ENCODE measurements around the gene CRYBG3. TPM values are rescaled to one million over a fixed set of nuclear protein-coding genes. Genes with fewer than 3 reads are reported as not detected.

The CRYBG3 gene
- total and polyA plus RNA-seq, 2 donors from 2014 or later, result 3.1 to 20.7 TPM

- Histone ChIP-seq H3K36me3 (ENCODE audit: control insufficient read depth in 2 of 3, insufficient read depth in 3 of 3, low read length in 3 of 3) (peaks cover 2 to 17% (median 16%) of the 10 kb centered on the region in 3 donors), H3K27ac (ENCODE audit: low read depth in 2 of 2, low read length in 2 of 2) (no peak overlapping the region), H3K4me3 (ENCODE audit: low read length in 3 of 3) (no peak overlapping the region), H3K4me1 (ENCODE audit: control insufficient read depth in 2 of 3, insufficient read depth in 2 of 3, low read depth in 1 of 3, low read length in 3 of 3) (peaks cover 0 to 8% (median 0%) of the 10 kb centered on the region in 3 donors), H3K9ac (ENCODE audit: low read length in 3 of 3) (no peak overlapping the region), H3K9me3 (ENCODE audit: control insufficient read depth in 2 of 3, insufficient read depth in 1 of 3, low read length in 3 of 3) (no peaks in the 10 kb centered on the region), H3K27me3 (ENCODE audit: control insufficient read depth, insufficient read depth, low read length) (no peaks in the 10 kb centered on the region)
- TF ChIP-seq CTCF (IDR thresholded peaks at IDR 0.05; ENCODE audit: borderline replicate concordance, extremely low read depth, insufficient read depth), result no peak
- DNase-seq, result no peak
- FAIRE-seq, result no peak
- intact Hi-C loops (cut with DNase I), result no loop called here
Measured at GRCh38 chr3:97954228-97954827, 132.5 kb downstream of the CRYBG3 start.

GRCh38 chr3:97956051-97956450 is 134.2 kb downstream of the CRYBG3 start:
- Histone ChIP-seq H3K36me3 (ENCODE audit: control insufficient read depth in 2 of 3, insufficient read depth in 3 of 3, low read length in 3 of 3) (peaks cover 2 to 10% (median 8%) of the 10 kb centered on the region in 3 donors), H3K4me1 (ENCODE audit: control insufficient read depth in 2 of 3, insufficient read depth in 2 of 3, low read depth in 1 of 3, low read length in 3 of 3) (peaks cover 0 to 8% (median 0%) of the 10 kb centered on the region in 3 donors), H3K4me3 (ENCODE audit: low read length in 3 of 3) (no peak overlapping the region), H3K27ac (ENCODE audit: low read depth in 2 of 2, low read length in 2 of 2) (no peak overlapping the region), H3K9me3 (ENCODE audit: control insufficient read depth in 2 of 3, insufficient read depth in 1 of 3, low read length in 3 of 3) (no peaks in the 10 kb centered on the region), H3K9ac (ENCODE audit: low read length in 3 of 3) (no peak overlapping the region), H3K27me3 (ENCODE audit: control insufficient read depth, insufficient read depth, low read length) (no peaks in the 10 kb centered on the region)
- no peak for FAIRE-seq
- no peak for DNase-seq
- intact Hi-C loops (cut with DNase I), result no loop called here
- TF ChIP-seq CTCF (IDR thresholded peaks at IDR 0.05; ENCODE audit: borderline replicate concordance, extremely low read depth, insufficient read depth), result no peak

- H3K9me3 ChIP-seq (ENCODE audit: control insufficient read depth in 2 of 3, insufficient read depth in 1 of 3, low read length in 3 of 3), result no peaks in the 10 kb centered on the region
- H3K36me3 ChIP-seq (ENCODE audit: control insufficient read depth in 2 of 3, insufficient read depth in 3 of 3, low read length in 3 of 3), result peaks cover 2 to 10% (median 6%) of the 10 kb centered on the region in 3 donors
- FAIRE-seq (no peak), DNase-seq (no peak)
- H3K4me3 ChIP-seq (ENCODE audit: low read length in 3 of 3), result no peak overlapping the region
- H3K9ac ChIP-seq (ENCODE audit: low read length in 3 of 3), result peak overlapping the region in 1 of 3 donors; percentile 26
- H3K4me1 ChIP-seq (ENCODE audit: control insufficient read depth in 2 of 3, insufficient read depth in 2 of 3, low read depth in 1 of 3, low read length in 3 of 3), result peaks cover 0 to 8% (median 0%) of the 10 kb centered on the region in 3 donors
- no peak for TF ChIP-seq CTCF (IDR thresholded peaks at IDR 0.05; ENCODE audit: borderline replicate concordance, extremely low read depth, insufficient read depth)
- peak overlapping the region in 1 of 2 donors; percentile 24 for H3K27ac ChIP-seq (ENCODE audit: low read depth in 2 of 2, low read length in 2 of 2)
- intact Hi-C loops (cut with DNase I), result no loop called here
- no peaks in the 10 kb centered on the region for H3K27me3 ChIP-seq (ENCODE audit: control insufficient read depth, insufficient read depth, low read length)
Measured at GRCh38 chr3:97957617-97958311, 136.0 kb downstream of the CRYBG3 start.

Measured in kidney (tissue), 14 donors.